ENCODE measurements around the gene TUFM. TPM values are rescaled to one million over a fixed set of nuclear protein-coding genes. Genes with fewer than 3 reads are reported as not detected.

The TUFM gene
- total RNA-seq, 1 donor from 2014 or later, result 134 TPM

GRCh38 chr16:28845761-28846079 is 428 bp downstream of the TUFM start:
- peak overlapping the region; percentile 89 for H3K27ac ChIP-seq
- DNase-seq (no peak), ATAC-seq (no peak)
- H3K4me1 ChIP-seq, result peaks cover 16% of the 10 kb centered on the region
- peaks cover 40% of the 10 kb centered on the region for H3K36me3 ChIP-seq
- H3K9me3 ChIP-seq, result no peaks in the 10 kb centered on the region
- no peaks in the 10 kb centered on the region for H3K27me3 ChIP-seq
- H3K4me3 ChIP-seq, result peak overlapping the region; percentile 76
- TF ChIP-seq CTCF (IDR thresholded peaks at IDR 0.05), result no peak
- intact Hi-C loops (cut with DNase I), result no loop called here

- no peaks in the 10 kb centered on the region for H3K27me3 ChIP-seq
- intact Hi-C loops (cut with DNase I), result no loop called here
- ATAC-seq (peak; percentile 25), DNase-seq (no peak)
- H3K9me3 ChIP-seq, result no peaks in the 10 kb centered on the region
- H3K4me1 ChIP-seq, result peaks cover 16% of the 10 kb centered on the region
- H3K36me3 ChIP-seq, result peaks cover 42% of the 10 kb centered on the region
- peak overlapping the region; percentile 76 for H3K4me3 ChIP-seq
- TF ChIP-seq CTCF (IDR thresholded peaks at IDR 0.05), result no peak
- H3K27ac ChIP-seq, result peak overlapping the region; percentile 89
Measured at GRCh38 chr16:28845293-28845692, 855 bp downstream of the TUFM start.

- Histone ChIP-seq H3K27ac (no peak overlapping the region), H3K4me3 (no peak overlapping the region), H3K4me1 (peaks cover 16% of the 10 kb centered on the region), H3K27me3 (no peaks in the 10 kb centered on the region), H3K36me3 (peaks cover 42% of the 10 kb centered on the region), H3K9me3 (no peaks in the 10 kb centered on the region)
- DNase-seq (no peak), ATAC-seq (no peak)
- no peak for TF ChIP-seq CTCF (IDR thresholded peaks at IDR 0.05)
- intact Hi-C loops (cut with DNase I), result no loop called here
Measured at GRCh38 chr16:28844226-28844885, 1.8 kb downstream of the TUFM start.

GRCh38 chr16:28843766-28844165 is 2.4 kb downstream of the TUFM start:
- ATAC-seq, result no peak
- no peak overlapping the region for H3K4me3 ChIP-seq
- H3K27me3 ChIP-seq, result no peaks in the 10 kb centered on the region
- TF ChIP-seq CTCF (IDR thresholded peaks at IDR 0.05), result no peak
- no peaks in the 10 kb centered on the region for H3K9me3 ChIP-seq
- peaks cover 42% of the 10 kb centered on the region for H3K36me3 ChIP-seq
- intact Hi-C loops (cut with DNase I), result no loop called here
- H3K4me1 ChIP-seq, result peaks cover 16% of the 10 kb centered on the region
- DNase-seq, result no peak
- no peak overlapping the region for H3K27ac ChIP-seq

- Histone ChIP-seq H3K27me3 (no peaks in the 10 kb centered on the region), H3K4me3 (no peak overlapping the region), H3K36me3 (peaks cover 47% of the 10 kb centered on the region), H3K27ac (no peak overlapping the region), H3K4me1 (peaks cover 16% of the 10 kb centered on the region), H3K9me3 (no peaks in the 10 kb centered on the region)
- no peak for DNase-seq
- no peak for ATAC-seq
- intact Hi-C loops (cut with DNase I), result no loop called here
- no peak for TF ChIP-seq CTCF (IDR thresholded peaks at IDR 0.05)
Measured at GRCh38 chr16:28842696-28843095, 3.5 kb downstream of the TUFM start.

GRCh38 chr16:28839899-28840298 is 6.2 kb downstream of the TUFM start:
- Histone ChIP-seq H3K27me3 (no peaks in the 10 kb centered on the region), H3K4me1 (peaks cover 2% of the 10 kb centered on the region), H3K36me3 (peaks cover 74% of the 10 kb centered on the region), H3K4me3 (no peak overlapping the region), H3K9me3 (no peaks in the 10 kb centered on the region), H3K27ac (no peak overlapping the region)
- intact Hi-C loops (cut with DNase I), result no loop called here
- no peak for DNase-seq
- TF ChIP-seq CTCF (IDR thresholded peaks at IDR 0.05), result no peak
- no peak for ATAC-seq

Measured in upper lobe of right lung (tissue), 1 donor.